Esophagus squamous epithelium (tissue), 5 donors: ENCODE results near the gene DDX3X. TPM values are rescaled to one million over a fixed set of nuclear protein-coding genes. Genes with fewer than 3 reads are reported as not detected.

ENCODE experiments used
- DNase-seq: peaks from one replicate; lab custom pipeline; 2025; lab: John Stamatoyannopoulos, UW
- H3K27ac ChIP-seq, 4 donors: fragments of 200-600 bp; sonication (generic); one replicate each; pipeline ENCODE4 v1.5.1; 2016 to 2019; ENCODE audit warnings: mild to moderate bottlenecking in 1 of 4
- H3K27me3 ChIP-seq, 4 donors: fragments of 200-600 bp; sonication (generic); 1 replicate in 3 of 4; 2 replicates in 1 of 4; pipeline versions ENCODE4 v1.5.1 to v1.6.0; 2017 to 2021; ENCODE audit warnings: antibody characterized with exemption in 1 of 4
- H3K36me3 ChIP-seq, 3 donors: fragments of 200-600 bp; sonication (generic); one replicate each; pipeline ENCODE4 v1.5.1; 2016 to 2019
- H3K4me1 ChIP-seq, 3 donors: fragments of 200-600 bp; sonication (generic); one replicate each; pipeline ENCODE4 v1.5.1; 2017 to 2019
- H3K4me3 ChIP-seq, 4 donors: fragments of 200-600 bp; sonication (generic); 1 replicate in 3 of 4; 2 replicates in 1 of 4; pipeline ENCODE4 v1.5.1; 2016 to 2019; ENCODE audit warnings: mild to moderate bottlenecking in 2 of 4, moderate library complexity in 1 of 4
- H3K9me3 ChIP-seq, 3 donors: fragments of 200-600 bp; sonication (generic); one replicate each; pipeline ENCODE4 v1.5.1; 2016 to 2019
- POLR2A ChIP-seq, 4 donors: fragments of 450-650 bp; IDR thresholded peaks; one replicate each; pipeline ENCODE4 v1.6.1; 2017; ENCODE audit warnings: antibody characterized with exemption in 4 of 4, mild to moderate bottlenecking in 4 of 4, moderate library complexity in 3 of 4
- WGBS, 2 donors: methylation state at CpG; one replicate each; pipeline ENCODE4 v1.1.5; 2018; 5-methylcytosine and 5-hydroxymethylcytosine counted together
- intact Hi-C: fragments of 100-400 bp; cut with DNase I; formaldehyde crosslinking; loops from one replicate; pipeline ENCODE4 v1.15.0; 2022
- total RNA-seq, 4 donors: library from RNA; depleted of rRNA; stranded (reverse); fragments of >200 nt; gene quantifications; one replicate each; pipeline ENCODE4 v1.1.0, GENCODE V29; 2016
- TF ChIP-seq, protein P1 (sequence below), 6 experiments: fragments of 450-650 bp in 4 of 6; fragments of 200-600 bp in 2 of 6; sonication (generic) in 2 of 6; IDR thresholded peaks; one replicate each; pipeline ENCODE4 v1.5.1; 2016 to 2019; ENCODE audit warnings: antibody characterized with exemption in 6 of 6, mild to moderate bottlenecking in 4 of 6, moderate library complexity in 4 of 6
- donor health status: DM: yes; HTN: yes; CAD: no.

The DDX3X gene
- total RNA-seq, 4 donors from 2014 or later, result 164 to 219 (median 214) TPM

DNA sequence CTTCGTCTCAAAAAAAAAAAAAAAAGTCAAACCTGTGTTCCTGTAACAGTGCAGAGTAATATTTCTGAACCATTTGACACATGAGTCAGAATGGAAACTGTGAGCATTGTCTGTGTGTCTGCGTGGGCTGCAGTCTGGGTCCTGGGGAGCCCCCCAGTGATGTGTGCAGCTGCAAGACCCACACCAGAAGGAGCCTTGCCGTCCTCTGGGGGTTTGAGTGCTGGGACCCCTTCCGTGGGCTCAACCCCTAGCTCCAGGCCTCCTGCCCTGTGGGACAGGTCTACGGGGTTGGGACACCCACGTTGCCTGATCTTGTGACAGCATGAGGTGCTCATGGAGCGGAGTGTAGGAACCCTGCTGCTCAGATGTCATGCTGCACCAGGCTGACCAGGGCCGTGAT lies 43.7 kb downstream of the DDX3X start:
- WGBS, 2 donors, result 70 to 94% methylated on average over 2 of the region's 8 CpGs
- Histone ChIP-seq H3K9me3 (no peaks in the 10 kb centered on the region), H3K4me1 (peaks cover 0 to 18% (median 1%) of the 10 kb centered on the region in 3 donors), H3K27ac (no peak overlapping the region), H3K27me3 (no peaks in the 10 kb centered on the region), H3K36me3 (no peaks in the 10 kb centered on the region), H3K4me3 (no peak overlapping the region)
- TF ChIP-seq POLR2A (IDR thresholded peaks at IDR 0.05), result no peak
- TF ChIP-seq, protein P1, sequence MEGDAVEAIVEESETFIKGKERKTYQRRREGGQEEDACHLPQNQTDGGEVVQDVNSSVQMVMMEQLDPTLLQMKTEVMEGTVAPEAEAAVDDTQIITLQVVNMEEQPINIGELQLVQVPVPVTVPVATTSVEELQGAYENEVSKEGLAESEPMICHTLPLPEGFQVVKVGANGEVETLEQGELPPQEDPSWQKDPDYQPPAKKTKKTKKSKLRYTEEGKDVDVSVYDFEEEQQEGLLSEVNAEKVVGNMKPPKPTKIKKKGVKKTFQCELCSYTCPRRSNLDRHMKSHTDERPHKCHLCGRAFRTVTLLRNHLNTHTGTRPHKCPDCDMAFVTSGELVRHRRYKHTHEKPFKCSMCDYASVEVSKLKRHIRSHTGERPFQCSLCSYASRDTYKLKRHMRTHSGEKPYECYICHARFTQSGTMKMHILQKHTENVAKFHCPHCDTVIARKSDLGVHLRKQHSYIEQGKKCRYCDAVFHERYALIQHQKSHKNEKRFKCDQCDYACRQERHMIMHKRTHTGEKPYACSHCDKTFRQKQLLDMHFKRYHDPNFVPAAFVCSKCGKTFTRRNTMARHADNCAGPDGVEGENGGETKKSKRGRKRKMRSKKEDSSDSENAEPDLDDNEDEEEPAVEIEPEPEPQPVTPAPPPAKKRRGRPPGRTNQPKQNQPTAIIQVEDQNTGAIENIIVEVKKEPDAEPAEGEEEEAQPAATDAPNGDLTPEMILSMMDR (IDR thresholded peaks at IDR 0.05), result no peak
- DNase-seq, result no peak
- intact Hi-C loops, result no loop called here

DNA sequence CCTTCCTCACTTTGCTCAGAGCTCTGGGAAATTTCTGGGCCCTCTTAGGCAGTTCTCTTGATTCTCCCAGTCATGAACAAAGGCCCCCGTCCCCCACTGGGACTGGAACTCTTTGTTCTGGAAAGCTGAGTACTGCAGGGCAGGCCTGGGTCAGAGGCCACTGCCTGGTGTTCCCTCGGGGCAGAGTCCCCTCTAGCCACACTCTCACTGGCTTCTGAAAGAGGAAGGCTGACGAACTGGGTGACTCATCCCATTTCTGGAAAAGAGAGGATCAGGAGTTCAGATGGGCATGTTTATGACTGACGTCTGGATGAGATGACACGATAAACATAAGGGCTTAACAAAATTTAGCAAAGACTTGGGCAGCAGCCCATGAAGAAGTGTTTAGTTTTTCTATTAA lies 47.7 kb downstream of the DDX3X start:
- H3K4me3 ChIP-seq, result no peak overlapping the region
- H3K27ac ChIP-seq, result peak overlapping the region; percentile 49 to 79 (median 71)
- peaks cover 0 to 40% (median 12%) of the 10 kb centered on the region in 3 donors for H3K4me1 ChIP-seq
- intact Hi-C loops, result no loop called here
- H3K36me3 ChIP-seq, result no peaks in the 10 kb centered on the region
- H3K9me3 ChIP-seq, result no peaks in the 10 kb centered on the region
- H3K27me3 ChIP-seq, result no peaks in the 10 kb centered on the region
- DNase-seq, result no peak
- no peak for TF ChIP-seq POLR2A (IDR thresholded peaks at IDR 0.05)
- TF ChIP-seq, protein P1 (IDR thresholded peaks at IDR 0.05), result no peak
- 0 to 31% methylated on average over 1 to 2 of the region's 5 CpGs for WGBS, 2 donors

DNA sequence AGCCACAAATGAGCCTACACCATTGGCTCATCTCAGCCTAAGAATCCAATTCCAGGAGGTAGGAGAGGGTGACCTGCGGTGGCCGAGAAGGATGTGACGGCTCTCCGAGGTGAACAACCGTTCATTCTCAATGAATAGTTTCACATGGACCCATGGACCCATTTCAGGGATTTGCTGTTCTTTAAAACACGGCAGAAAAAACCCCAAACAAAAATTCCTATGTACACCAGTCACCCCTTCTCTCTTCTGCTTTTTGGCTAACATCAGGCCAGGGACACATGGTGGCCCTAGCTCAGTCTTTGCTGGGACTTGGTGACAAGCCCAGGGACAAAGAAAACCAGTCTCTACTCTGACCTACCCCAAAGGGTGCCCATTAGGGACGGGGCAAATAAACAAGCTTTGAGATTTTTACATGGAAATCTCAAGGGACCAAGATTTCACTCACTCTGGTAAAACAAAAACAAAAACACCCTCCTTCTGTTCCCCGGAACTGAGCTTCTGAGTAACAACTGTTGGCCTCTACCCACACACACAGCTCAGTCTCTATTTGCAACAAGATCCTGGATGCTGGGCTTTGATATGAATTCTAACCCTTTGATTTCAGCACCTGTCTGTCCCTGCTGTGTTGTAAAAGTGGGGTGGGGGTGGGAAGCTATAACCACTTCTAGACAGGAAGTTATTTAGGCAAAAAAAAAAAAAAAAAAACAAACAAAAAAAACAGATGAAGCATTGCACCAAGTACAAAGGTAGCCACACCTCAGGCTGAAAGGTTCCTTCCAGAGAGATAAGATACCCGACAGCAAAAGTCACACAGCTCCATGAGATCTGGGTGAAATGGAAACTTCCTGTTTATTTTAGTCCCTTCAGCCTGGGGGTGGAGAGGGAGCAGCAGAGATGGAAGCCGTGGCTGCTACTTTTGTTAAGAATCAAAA lies 49.0 kb downstream of the DDX3X start:
- H3K4me3 ChIP-seq, result no peak overlapping the region
- peaks cover 0 to 43% (median 12%) of the 10 kb centered on the region in 3 donors for H3K4me1 ChIP-seq
- WGBS, 2 donors, result 57 to 62% methylated on average over 9 to 10 of the region's 10 CpGs
- no peaks in the 10 kb centered on the region for H3K9me3 ChIP-seq
- H3K27me3 ChIP-seq, result no peaks in the 10 kb centered on the region
- DNase-seq, result no peak
- intact Hi-C loops, result no loop called here
- H3K36me3 ChIP-seq, result no peaks in the 10 kb centered on the region
- peak overlapping the region; percentile 58 to 79 (median 70) for H3K27ac ChIP-seq
- no peak for TF ChIP-seq POLR2A (IDR thresholded peaks at IDR 0.05)
- TF ChIP-seq, protein P1 (IDR thresholded peaks at IDR 0.05), result no peak

- WGBS, 2 donors, result 19 to 44% methylated on average over 6 to 8 of the region's 10 CpGs
- intact Hi-C loops, result no loop called here
- peaks cover 0 to 43% (median 12%) of the 10 kb centered on the region in 3 donors for H3K4me1 ChIP-seq
- no peaks in the 10 kb centered on the region for H3K9me3 ChIP-seq
- H3K27me3 ChIP-seq, result no peaks in the 10 kb centered on the region
- no peak for DNase-seq
- peak overlapping the region; percentile 64 to 83 (median 72) for H3K27ac ChIP-seq
- H3K36me3 ChIP-seq, result no peaks in the 10 kb centered on the region
- no peak overlapping the region for H3K4me3 ChIP-seq
- no peak for TF ChIP-seq POLR2A (IDR thresholded peaks at IDR 0.05)
- TF ChIP-seq, protein P1 (IDR thresholded peaks at IDR 0.05), result peak in 3 of 6 experiments; percentile 5 to 17 (median 9)
Observed at GRCh38 chrX:41384051-41384705, 50.2 kb downstream of the DDX3X start.
